HG02885 (cell line): ENCODE measurements around the gene RBM5.
A peak's percentile ranks its signal among the peaks of the same experiment; 100 is the strongest.
"Not testable (repeated sequence)": the region's sequence is repeated elsewhere in the genome, so short reads cannot be mapped to it uniquely, and the experiment has no call there.

Experiments used
- ATAC-seq: cut with Tn5 transposase; IDR thresholded peaks from one replicate; pipeline ENCODE4 v1.9.1; 2021; ENCODE audit warnings: mild to moderate bottlenecking; ENCODE audit not compliant: unreplicated experiment, poor library complexity

The RBM5 gene

DNA sequence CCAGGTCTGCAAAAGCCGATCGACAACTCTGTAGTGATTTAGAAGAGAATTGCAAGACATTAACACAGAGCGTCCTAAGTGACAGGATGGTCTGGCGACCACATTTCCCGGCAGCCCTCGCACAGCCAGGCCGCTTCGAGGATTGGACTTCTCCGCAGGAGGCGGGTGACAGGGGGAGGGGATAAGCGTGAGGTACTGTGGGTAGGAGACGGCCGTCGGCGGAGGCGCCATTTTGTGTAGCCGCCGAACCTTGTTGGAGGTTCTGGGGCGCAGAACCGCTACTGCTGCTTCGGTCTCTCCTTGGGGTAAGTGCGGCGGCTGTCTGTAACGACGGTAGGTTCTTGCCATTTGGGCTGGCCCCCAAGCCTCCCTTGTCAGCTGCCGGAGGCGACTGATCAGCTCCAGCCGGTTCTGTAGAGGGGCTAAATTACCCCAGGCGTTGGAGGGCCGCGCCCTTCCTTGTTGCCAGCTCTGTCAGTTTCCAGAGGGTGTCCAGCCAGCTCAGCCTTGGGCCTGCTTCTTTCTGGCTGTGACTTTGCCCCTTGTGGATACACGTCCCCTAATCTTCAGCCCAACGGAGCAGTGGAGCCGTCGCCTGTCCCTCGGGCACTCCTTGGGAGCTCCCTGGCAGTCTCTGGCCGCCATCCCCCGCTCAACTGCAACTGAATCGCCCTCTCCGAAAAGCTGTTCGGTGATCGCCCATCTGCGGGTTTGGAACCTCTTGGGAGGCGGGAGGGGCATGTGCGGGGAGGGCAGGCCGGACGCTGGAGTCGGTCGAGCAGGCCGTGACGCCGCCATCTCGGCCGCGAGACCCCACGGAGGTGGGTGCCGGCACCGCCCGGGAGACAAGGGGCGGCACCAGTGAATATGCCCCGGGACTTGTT, at the start of gene RBM5:
Gene RBM5 (plus strand): TSS at position 195 of the 884 bp plus-strand sequence. CDS start 1,516 bp downstream, outside the sequence.
- peak; percentile 99 for ATAC-seq

DNA sequence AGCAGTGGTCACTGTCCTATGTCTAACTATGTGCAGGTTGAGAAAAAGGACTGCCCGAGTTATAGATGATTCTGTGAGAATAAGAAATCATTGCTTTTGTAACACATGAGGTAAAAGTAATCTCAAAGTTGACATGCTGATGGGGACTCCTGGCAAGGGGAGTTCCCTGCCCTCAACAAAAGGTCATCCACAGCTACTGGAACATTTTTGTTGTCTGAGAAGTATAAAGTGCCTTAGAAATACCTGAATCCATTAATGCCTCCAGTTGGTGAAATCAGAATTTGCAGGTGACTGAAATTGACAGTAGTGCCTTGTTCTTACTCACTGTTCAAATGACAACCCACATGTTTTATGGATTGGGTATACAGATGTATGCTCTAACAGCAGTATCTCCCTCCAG, 43.7 kb upstream of the RBM5 start:
- ATAC-seq, result no peak

DNA sequence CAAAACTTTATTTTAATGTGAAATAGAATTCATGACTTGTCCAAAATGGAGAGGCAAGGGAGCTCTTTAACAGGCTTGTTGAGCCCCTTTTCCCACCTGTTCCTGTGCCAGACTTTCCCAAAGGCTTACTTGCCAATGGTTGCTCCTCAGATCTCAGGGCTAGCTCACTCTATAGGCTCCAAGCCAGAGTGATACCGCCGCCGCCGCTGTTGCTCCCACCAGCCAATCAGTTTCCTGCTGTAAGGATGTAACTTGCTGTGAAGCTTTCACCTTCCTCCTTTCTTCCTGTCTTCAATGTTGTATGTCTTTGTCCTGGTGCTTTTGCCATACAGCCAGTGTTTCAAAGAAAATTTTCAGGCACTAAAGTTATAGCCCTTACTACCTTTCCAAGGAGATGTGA, 41.3 kb upstream of the RBM5 start:
- ATAC-seq, result no peak

DNA sequence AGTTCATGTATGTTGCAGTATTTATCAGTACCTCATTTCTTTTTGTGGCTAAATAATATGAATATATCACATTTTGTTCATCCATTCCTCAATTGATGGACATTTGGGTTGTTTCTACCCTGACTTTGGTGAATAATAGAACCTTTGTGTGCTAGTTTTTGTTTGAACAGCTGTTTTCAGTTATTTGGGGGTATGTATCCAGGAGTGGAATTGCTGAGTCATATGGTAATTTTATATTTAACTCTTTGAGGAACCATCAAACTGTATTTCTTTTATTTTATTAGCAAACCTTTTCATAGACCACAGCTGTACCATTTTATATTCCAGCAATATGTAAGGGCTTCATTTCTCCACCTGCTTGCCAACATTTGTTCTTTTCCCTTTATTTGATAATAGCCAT, 38.4 kb upstream of the RBM5 start:
- no peak for ATAC-seq

DNA sequence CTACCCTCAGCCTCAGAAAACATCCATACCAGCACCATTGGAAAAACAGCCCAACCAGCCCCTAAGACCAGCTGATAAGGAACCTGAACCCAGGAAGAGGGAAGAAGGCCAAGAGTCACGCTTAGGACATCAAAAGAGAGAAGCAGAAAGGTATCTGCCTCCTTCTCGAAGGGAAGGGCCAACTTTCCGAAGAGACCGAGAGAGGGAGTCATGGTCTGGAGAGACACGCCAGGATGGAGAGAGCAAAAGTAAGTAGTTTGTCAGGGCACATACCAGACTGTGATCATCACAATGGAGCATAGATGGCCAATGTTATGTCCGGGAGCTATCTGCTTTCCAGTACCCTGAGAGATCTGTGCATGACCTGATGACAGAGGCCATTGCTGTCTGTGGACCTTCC, 31.0 kb upstream of the RBM5 start:
- ATAC-seq, result no peak

DNA sequence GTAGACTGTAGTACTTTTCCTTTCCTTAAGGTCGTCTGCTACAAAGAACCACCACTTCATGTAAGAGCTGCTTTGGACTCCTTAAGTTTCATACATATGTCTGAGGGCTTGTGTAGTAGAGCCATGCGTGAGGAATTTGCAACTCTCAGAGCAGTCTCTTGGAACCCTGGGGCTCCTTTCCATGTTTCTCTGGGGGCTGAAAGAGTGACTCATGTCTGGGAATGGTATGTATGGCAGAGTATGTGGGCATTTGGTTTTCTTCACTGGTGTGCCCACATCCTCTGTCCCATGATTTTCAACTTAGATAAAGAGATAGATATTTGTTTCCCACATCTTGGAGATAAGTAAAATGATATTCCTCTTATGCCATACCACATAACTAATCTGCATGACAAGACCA, 20.6 kb upstream of the RBM5 start:
- ATAC-seq, result no peak

DNA sequence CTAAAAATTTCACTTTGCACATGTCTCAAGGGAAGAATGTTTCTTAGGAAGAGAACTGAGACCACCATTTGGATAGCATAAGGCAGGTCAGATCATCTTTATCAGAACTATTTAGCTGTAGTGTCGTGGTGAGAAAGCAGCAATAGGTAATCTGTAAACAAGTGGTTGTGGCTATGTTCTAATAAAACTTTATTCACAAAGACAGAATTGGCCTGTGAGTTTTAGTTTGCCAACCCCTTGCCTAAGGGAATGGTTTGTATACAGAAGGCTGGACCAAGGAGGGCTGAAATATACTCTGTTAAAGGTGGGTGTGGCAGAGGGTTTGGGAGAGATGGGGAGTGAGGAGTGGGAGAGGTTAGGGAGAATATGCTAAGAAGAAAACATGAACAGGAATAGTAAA, 10.6 kb upstream of the RBM5 start:
- ATAC-seq, result no peak

DNA sequence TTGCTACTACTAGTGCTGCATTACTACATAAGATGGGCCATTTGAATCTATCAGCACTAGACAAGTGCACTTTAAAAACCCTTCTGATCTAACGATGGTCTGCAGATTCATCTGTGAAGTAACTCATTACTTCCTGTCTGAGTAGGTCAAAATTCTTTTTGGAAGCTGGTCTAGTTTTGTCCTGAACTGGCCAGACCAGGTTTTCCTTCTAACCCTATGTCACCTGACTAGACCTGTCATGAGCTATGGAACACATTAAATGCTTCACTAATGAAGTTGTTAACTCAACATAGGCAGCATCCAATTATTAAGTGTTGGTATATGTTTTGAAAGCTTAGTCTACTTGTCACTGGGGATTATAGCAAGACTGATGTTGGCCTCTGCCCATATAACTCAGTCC, 10.1 kb upstream of the RBM5 start:
- no peak for ATAC-seq

DNA sequence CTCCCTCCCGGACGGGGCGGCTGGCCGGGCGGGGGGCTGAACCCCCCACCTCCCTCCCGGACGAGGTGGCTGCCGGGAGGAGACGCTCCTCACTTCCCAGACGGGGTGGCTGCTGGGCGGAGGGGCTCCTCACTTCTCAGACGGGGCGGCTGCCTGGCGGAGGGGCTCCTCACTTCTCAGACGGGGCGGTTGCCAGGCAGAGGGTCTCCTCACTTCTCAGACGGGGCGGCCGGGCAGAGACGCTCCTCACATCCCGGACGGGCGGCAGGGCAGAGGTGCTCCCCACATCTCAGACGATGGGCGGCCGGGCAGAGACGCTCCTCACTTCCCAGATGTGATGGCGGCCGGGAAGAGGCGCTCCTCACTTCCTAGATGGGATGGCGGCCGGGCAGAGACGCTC, 3.8 kb upstream of the RBM5 start:
- not testable (repeated sequence) for ATAC-seq

DNA sequence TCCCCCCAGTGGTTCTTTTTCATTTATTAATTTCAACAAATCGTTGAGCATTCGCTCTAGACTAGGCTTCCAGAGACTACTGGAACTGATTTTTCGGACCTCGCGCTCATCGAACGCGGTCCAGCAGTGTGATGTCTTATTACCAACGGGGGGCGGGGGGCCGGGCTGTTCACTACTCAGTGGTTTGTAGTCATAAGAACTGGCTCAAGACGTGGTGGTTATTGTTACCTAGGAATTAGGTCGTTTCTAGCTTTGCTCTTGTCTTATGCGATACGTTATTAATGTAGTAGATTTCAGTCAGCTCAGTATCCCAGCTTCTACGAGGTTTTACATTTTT, 858 bp downstream of the RBM5 start:
- ATAC-seq, result no peak

DNA sequence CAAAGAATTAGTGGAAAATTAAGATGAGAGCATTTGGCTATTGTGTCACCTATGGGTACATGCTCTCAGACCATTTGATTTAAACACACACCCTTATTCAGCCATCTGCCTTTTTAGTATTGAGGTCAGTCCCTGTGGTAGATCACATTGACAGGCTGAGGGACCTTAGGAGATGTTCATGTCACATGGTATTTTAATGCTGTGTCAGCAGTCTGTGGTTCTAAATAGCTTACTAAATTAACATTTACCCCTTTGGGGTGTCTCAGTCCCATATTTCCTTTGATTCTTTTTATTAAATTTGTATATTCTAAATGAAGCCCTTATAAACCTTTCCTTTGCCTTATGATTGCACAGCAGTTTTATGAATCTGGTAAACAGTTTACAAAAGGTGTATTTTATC, 2.3 kb downstream of the RBM5 start:
- no peak for ATAC-seq

DNA sequence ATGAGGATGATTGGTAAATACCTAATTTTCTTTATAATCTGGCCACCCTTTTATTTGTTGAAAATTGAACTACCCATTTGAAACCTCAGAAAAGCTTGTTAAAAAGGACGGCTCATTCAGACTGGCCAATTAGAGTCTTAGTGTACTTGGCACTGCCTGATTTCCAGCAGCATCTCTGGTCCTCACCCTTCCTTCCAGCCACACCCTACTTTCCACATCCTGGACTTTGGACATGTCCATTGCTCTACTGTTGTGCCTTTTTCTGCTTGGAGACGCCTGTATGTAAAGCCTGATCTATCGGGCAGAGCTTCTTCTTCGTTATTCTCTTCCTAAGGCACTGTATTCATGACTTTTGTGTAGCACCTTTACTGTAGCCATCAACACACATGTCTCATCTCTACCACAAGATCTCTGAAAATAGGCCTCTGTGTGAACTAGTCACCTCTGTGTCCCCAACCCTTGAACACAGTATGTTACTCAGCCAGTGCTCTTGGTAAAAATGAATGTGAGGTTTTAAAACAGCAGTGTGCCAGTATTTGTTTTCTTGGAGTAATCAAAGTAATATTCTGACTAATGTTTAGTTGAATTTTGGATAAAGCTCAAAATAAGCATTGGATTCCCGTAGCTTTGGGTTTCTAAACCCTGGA, 6.8 kb downstream of the RBM5 start:
- ATAC-seq, result no peak

DNA sequence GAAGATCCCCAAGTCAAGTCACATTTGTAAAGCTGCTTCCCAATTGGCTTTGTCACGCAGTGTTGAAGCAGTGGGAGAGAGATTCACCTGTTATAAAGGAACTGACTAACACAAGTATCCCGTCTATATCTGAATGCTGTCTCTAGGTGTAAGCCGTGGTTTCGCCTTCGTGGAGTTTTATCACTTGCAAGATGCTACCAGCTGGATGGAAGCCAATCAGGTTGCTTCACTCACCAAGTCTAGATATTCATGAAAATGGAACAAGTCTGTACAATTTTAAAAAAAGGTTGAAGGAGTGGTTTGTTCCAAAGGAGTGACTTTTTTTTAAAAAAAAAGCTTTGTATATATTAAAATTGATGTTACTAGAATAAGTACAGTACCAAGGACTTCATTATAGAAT, 11.7 kb downstream of the RBM5 start:
- ATAC-seq, result no peak

DNA sequence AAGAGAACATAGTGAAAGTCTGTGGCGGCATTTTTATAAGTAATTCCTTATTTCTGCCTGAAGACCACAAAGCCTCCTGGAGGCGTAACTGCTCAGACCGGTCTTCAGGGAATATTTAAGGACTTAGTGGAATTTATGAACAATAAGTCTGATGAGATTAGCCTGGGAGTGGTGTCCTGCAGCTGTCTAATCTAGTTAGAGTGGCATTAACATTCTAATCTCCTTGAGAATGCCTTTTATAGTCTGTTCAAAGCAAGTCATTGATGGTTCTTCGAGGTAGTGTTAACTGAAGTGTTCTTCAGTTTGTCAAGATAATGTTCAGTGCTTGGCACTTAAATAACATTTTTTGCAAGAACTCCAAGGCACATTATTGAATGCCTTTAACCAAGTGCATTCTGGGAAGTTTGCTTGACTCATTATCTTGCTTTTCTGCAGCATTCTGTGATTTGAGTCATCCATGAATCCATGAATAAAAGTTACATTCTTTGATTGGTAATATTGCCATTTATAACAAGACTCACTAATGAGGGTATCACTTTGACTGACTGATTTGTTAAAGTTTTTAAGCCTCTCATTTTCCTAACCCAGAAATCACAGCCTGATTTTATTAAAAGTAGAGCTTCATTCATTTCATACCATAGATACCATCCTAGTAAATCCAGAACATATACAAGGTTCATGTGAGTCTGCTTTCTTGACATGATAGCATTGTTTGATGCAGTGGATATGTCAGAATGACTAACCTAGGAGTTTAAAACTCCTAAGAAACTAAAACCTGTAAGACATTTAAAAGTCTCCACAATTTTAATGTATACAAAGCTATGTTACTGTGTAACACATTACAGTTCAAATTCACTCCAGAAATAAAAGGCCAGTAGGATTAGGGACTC, 12.5 kb downstream of the RBM5 start:
- ATAC-seq, result no peak

DNA sequence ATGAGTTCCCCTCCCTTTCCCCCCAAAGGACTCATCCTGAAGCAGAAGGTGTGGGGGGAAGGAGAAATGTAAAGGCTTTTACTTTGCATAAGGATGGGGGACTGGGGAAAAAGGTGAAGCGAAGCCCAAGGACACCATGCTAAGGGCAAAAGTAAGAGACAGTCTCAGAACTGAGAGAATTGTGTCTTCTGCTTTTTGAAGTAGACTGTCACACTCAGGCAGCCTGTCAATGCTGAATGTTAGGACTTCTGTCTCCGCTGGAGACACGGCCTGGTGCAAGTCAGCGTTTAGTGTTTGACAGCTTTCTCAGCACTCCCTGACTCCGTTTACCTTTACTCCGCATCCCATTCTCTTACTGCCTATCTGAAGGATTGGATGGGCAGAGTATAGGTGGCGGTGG, 13.8 kb downstream of the RBM5 start:
- ATAC-seq, result no peak

DNA sequence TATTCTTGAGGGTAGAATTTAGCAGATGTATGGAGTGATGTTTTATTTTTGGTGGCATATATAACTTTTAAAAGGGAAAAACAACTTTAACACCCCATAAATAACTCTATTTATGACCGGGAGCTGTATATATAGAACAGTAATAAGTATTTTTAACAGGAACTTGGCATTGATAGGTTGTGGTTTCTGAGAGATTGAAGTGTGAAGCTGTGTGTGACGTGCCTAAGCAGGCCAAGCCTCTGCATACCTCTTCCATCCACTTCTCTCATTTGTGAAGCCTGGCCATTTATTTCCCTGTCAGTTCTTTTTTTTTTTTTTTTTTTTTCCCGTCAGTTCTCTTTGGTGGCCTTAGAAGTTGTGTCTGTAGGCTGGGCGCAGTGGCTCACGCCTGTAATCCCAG, 23.0 kb downstream of the RBM5 start:
- no peak for ATAC-seq

DNA sequence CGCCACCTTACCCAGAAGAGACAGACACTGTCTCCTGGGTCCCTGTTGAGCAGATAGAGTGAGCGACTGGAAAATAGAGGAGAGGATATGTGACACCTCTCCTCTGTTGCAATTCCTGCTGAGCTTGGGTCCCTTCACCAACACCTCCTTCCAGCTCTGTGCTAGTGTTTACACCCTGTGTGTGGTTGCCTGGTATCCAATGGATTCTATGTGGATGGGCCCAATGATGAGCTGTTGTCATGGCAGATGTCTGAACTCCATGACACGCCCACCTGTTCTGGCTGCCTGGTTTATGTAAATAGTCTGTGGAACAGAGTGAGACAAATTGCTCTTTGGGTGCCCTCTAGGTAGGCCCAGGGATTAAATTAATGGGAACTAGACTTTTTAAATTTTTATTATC, 23.7 kb downstream of the RBM5 start:
- no peak for ATAC-seq

DNA sequence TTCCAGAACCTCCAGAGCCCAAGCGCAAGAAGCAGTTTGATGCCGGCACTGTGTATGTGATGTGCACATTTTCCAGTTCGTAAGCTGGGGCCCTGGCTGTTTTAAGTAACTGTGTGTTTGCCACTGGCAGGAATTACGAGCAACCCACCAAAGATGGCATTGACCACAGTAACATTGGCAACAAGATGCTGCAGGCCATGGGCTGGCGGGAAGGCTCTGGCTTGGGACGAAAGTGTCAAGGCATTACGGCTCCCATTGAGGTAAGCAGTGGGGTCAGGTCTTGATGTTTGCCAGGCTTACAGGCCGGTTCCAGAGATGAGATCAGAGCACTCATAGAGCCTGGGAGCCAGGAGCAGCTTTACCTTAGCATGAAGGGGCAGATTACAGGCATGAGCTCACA, 28.4 kb downstream of the RBM5 start:
- ATAC-seq, result no peak

DNA sequence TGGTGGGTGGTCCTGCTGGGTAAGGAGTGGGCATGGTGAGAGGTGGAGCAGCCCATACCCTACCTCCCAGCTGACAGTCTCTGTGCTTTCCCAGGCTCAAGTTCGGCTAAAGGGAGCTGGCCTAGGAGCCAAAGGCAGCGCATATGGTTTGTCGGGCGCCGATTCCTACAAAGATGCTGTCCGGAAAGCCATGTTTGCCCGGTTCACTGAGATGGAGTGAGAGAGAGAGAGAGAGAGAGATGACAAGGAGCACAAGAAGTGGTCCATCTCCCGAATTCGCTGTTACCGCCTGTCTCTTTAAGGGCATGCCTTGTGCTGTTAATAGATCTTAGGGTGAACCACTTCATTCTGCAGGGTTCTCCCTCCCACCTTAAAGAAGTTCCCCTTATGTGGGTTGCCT, 29.5 kb downstream of the RBM5 start:
- no peak for ATAC-seq

DNA sequence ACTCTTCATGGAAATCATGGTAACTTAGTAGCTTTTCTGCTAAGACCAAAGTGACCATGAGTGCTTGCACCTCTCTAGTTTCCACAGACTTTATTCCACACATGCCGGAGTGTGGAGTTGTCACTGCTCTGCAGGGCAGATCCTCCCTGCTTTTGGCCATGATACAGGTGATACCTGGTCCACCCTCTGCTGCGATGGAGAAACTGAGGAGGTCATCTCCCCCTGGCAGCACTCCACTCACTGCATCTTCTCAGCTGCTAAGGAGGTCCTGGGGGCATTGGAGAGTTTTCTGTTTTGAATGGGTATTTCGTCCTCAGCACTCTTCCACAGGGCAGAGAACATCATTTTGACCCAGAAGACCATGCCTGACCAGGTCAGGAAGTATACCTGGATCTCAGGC, 31.1 kb downstream of the RBM5 start:
- no peak for ATAC-seq
